NCI-H2171 (cell line): Measurements from ENCODE around the gene POF1B.

Experiments
- DNase-seq: peaks from one replicate; lab custom pipeline; 2025; lab: John Stamatoyannopoulos, UW

Gene POF1B

GRCh38 chrX:85243155-85243554, 136.3 kb downstream of the POF1B start:
- DNase-seq, result no peak
